Endometrial microvascular endothelial cells (primary cell): Measurements from ENCODE around the gene BRD9. TPM values are rescaled to one million over a fixed set of nuclear protein-coding genes. Genes with fewer than 3 reads are reported as not detected.
"Not testable (repeated sequence)": the region's sequence is repeated elsewhere in the genome, so short reads cannot be mapped to it uniquely, and the experiment has no call there.

ENCODE experiments used
- in situ Hi-C: cut with HindIII; loops from 2 replicates; pipeline ENCODE4 v1.10.0; 2017; ENCODE audit warnings: low sequenced_read_pairs, low pct_unique_long_range_greater_than_20kb; ENCODE audit errors: inconsistent ontology term
- total RNA-seq: library from RNA; depleted of rRNA; stranded (reverse); fragments of >200 nt; gene quantifications from one replicate; pipeline ENCODE4 v1.2.3, GENCODE V29; 2015; ENCODE audit errors: inconsistent ontology term

Gene BRD9
- total RNA-seq, 1 donor from 2014 or later, result 34.5 TPM

GRCh38 chr5:884345-885126 is 8.1 kb downstream of the BRD9 start:
- in situ Hi-C loops, result no loop called here

GRCh38 chr5:883475-884181 is 9.0 kb downstream of the BRD9 start:
- in situ Hi-C loops, result no loop called here

DNA sequence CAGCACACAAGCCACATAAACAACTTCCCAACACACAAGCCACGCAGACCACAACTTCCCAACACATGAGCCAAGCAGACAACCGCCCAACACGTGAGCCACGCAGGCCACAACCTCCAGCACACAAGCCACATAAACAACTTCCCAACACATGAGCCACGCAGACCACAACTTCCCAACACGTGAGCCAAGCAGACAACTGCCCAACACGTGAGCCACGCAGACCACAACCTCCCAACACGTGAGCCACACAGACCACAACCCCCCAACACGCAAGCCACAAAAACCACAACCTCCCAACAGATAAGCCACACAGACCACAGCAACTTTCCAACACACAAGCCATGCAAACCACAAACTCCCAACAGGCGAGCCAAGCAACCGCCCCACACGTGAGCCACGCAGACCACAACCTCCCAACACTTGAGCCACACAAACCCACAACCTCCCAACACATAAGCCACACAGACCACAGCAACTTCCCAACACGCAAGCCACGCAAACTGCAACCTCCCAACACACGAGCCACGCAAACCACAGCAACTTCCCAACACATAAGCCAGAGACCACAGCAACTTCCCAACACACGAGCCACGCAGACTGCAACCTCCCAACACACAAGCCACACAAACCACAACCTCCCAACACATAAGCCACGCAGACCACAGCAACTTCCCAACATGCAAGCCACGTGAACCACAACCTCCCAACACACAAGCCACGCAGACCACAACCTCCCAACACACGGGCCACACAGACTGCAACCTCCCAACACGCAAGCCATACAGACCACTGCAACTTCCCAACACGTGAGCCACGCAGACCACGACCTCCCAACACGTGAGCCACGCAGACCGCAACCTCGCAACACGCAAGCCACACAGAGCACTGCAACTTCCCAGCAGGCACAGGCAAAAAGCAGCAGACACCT is 10.1 kb downstream of the BRD9 start:
- in situ Hi-C loops, result no loop called here

DNA sequence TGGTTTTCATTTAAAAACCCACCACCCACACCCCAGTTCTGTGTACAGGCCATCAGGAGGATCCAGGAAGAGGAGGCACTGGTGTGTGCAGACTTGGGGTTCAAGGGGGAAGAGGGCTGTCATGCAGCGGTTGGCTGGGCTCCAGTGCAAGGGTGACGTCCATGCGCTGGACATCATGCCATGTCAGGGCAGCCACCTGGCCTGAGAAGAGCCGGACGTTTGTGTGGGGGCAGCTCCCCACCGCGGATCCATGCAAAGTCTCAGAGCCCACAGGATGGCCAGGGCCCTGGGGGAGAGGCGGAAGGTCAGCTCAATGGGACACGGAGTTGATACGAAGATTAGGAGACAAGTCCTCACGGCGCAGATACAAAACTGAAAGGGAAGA is 11.1 kb downstream of the BRD9 start:
- in situ Hi-C loops, result no loop called here

DNA sequence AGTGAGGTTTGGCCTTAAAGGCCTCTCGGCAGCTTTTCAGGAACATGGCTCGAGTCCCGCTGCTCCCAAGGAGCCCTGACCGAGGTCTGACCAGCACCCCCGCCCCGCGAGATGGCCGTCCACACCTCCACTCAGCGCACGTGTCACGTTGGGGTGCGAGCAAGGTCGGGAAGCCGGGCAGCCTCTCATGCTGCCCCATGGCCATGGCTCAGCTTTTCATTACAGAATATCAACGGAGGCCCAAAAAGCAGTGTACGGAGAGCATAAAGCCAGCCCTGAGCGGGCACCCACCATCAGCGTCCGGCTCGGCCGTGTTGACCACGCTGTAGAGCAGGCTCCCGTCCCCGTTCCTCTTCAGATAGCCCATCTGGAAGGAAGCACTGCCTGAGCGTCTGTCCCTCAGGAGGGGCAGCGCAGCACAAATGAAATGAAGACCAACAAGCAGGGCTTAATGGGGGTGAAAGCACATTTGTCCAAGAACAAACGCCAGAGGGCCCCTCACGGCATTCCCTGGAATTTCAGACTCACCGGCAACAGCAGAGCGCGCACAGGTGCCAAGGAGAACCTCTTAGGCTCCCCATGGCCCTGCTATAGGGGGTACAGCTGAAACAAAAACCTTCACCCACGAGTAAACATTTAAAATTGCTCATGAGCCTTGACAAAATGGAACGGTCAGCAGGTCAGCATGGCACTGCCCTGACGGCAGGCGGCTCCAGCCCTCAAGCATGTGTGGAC is 11.6 kb downstream of the BRD9 start:
- in situ Hi-C loops, result no loop called here

- in situ Hi-C loops, result not testable (repeated sequence)
These were observed 13.9 kb downstream of the BRD9 start for GRCh38 chr5:878677-879076.

DNA sequence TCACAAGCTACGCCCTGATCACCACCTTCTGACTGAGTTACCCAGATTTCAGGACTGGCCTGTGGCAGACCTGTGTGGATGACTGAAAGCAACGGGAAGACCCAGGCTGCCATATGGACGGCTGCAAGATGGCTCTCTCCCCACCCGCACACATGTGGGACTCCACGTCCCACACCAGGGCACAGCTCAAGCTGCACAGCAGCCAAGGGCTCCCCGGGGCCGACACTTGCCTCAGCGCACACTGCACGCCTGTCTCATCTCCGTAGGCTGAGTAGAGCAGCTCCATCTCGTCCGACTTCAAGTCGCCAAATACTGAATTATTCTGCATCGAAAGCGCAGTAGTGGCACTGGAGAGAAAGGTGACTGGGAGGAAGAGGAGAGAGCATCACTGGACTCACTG is 14.5 kb downstream of the BRD9 start:
- in situ Hi-C loops, result no loop called here

DNA sequence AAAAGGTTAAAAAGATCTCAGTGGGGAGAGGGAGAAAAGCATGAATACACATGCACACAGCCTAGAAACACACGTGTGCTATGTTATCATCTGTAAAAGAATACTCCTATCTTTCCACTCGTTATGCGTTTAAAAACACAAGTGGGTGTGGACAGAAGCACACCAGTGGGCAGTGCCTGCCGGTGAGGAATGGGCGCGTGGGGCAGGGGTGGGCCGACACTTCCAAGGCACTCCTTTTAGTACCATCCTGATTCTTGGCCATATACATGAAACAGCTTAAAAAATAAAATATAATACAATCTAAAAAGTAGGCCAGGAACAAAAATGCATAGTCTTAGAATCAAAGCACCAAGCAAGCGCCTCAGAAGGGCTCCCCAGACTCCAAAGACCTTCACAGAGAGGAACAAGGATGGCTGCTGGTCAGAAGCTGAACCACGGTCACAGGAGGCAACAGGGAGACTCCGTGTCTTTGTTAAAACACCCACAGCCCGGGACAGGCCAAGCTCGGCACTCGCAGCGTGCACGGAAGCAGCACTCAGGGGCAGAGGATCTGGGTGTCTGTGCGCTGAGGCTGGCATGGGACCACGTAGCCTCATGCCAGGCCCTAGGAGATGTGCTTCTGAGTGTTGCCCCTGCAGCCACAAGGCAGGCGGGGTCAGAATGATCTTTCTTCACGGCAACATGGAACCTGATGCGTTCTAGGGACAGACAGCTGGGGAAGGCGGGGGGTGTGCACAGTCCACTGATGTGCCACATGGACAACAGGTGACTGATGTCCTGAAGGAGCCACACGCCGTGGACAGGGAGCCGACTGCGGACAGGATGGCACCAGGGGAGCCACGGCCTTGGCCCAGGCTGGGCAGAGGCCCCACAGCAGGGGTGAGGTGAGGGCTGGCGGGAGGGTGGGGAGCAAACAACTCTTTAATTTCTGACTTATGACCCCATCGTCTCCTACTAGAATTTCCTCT is 15.9 kb downstream of the BRD9 start:
- in situ Hi-C loops, result no loop called here

GRCh38 chr5:875931-876330 is 16.7 kb downstream of the BRD9 start:
- in situ Hi-C loops, result no loop called here

- in situ Hi-C loops, result no loop called here
These were observed 19.3 kb downstream of the BRD9 start for GRCh38 chr5:873328-873727.

- in situ Hi-C loops, result no loop called here
These were observed 20.3 kb downstream of the BRD9 start for GRCh38 chr5:872301-872700.

- in situ Hi-C loops, result no loop called here
These were observed 20.9 kb downstream of the BRD9 start for GRCh38 chr5:871596-872298.

GRCh38 chr5:870956-871355 is 21.6 kb downstream of the BRD9 start:
- in situ Hi-C loops, result no loop called here

GRCh38 chr5:868428-869135 is 24.0 kb downstream of the BRD9 start:
- in situ Hi-C loops, result no loop called here

GRCh38 chr5:867300-867870 is 25.2 kb downstream of the BRD9 start:
- in situ Hi-C loops, result no loop called here

DNA sequence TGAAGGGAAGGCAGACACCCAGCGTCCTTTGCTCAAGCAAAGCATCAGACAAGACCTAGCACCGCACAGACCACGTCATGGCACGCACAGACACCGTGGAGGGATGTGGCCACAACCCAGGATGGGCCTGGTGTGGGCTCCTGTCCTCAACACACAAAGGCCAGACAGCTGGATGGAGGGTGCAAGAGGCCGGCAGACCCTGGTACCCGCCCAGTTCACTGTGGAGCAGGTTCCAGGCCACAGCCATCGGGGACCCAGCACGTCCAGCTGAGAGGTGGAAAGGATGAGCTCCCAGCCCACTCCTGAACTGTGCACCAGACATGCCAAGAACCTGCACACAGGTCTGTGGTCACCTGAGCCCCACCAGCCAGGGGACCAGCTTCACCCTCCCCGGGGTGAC is 26.8 kb downstream of the BRD9 start:
- in situ Hi-C loops, result no loop called here
